Measurements from ENCODE around the gene CACNB4.

DNA sequence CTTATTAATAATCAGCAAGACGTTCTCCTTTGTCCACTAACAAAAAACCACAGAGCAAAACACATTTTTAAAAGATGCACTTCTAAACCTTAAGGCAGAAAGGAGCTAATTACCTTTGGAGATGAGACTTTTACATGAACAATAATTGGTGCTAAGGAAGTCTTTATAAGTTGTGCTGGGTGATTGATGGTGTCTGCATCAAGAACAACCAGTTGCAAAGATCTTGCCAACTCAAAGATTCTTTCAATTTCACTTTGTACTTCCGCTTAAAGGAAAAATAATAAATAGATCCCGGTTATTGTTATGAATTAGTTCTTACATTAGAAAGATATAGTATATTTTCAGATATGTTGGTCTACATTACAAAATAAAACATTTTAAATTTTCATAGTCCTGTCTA lies 243.7 kb downstream of the CACNB4 start:
- TF ChIP-seq, protein P1, sequence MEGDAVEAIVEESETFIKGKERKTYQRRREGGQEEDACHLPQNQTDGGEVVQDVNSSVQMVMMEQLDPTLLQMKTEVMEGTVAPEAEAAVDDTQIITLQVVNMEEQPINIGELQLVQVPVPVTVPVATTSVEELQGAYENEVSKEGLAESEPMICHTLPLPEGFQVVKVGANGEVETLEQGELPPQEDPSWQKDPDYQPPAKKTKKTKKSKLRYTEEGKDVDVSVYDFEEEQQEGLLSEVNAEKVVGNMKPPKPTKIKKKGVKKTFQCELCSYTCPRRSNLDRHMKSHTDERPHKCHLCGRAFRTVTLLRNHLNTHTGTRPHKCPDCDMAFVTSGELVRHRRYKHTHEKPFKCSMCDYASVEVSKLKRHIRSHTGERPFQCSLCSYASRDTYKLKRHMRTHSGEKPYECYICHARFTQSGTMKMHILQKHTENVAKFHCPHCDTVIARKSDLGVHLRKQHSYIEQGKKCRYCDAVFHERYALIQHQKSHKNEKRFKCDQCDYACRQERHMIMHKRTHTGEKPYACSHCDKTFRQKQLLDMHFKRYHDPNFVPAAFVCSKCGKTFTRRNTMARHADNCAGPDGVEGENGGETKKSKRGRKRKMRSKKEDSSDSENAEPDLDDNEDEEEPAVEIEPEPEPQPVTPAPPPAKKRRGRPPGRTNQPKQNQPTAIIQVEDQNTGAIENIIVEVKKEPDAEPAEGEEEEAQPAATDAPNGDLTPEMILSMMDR (IDR thresholded peaks at IDR 0.05 in 2 of 3, conservative IDR thresholded peaks at IDR 0.05 in 1 of 3; ENCODE audit: insufficient read depth in 2 of 3, low read depth in 1 of 3, low read length in 3 of 3) = no peak
- TF ChIP-seq GABPA (tag; conservative IDR thresholded peaks at IDR 0.05; ENCODE audit: low read depth) = no peak
- no peak for TF ChIP-seq HMG20A (CRISPR knock-in tag; conservative IDR thresholded peaks at IDR 0.05)
- TF ChIP-seq EZH2 (IDR thresholded peaks at IDR 0.05; ENCODE audit: borderline replicate concordance, low read depth, low read length) = no peak
- TF ChIP-seq MAFF (IDR thresholded peaks at IDR 0.05; ENCODE audit: low read length) = no peak
- TF ChIP-seq RB1 (IDR thresholded peaks at IDR 0.05; ENCODE audit: low read depth) = no peak
- TF ChIP-seq EP300 (IDR thresholded peaks at IDR 0.05; ENCODE audit: low read length) = no peak
- no peak for TF ChIP-seq ZNF717 (CRISPR knock-in tag; IDR thresholded peaks at IDR 0.05)
- TF ChIP-seq NFE2 (IDR thresholded peaks at IDR 0.05; ENCODE audit: low read depth) = no peak
- TF ChIP-seq, protein P2, sequence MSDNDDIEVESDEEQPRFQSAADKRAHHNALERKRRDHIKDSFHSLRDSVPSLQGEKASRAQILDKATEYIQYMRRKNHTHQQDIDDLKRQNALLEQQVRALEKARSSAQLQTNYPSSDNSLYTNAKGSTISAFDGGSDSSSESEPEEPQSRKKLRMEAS (CRISPR knock-in tag; IDR thresholded peaks at IDR 0.05) = no peak
- TF ChIP-seq SIRT6 (IDR thresholded peaks at IDR 0.05; ENCODE audit: low read depth, low read length) = no peak
- TF ChIP-seq RBM39 (optimal IDR thresholded peaks at IDR 0.05; ENCODE audit: low read depth, low read length) = no peak
- TF ChIP-seq, protein P3, sequence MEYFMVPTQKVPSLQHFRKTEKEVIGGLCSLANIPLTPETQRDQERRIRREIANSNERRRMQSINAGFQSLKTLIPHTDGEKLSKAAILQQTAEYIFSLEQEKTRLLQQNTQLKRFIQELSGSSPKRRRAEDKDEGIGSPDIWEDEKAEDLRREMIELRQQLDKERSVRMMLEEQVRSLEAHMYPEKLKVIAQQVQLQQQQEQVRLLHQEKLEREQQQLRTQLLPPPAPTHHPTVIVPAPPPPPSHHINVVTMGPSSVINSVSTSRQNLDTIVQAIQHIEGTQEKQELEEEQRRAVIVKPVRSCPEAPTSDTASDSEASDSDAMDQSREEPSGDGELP (CRISPR knock-in tag; IDR thresholded peaks at IDR 0.05; ENCODE audit: borderline replicate concordance) = no peak
- TF ChIP-seq TAL1 (IDR thresholded peaks at IDR 0.05) = no peak

Measured in K562 (cell line).